ENCODE data around the gene AP5M1.

AP5M1 gene

GRCh38 chr14:57273236-57273635, 4.5 kb downstream of the AP5M1 start:
- no peak overlapping the region for H3K27ac Mint-ChIP-seq
- no peaks in the 10 kb centered on the region for H3K9me3 Mint-ChIP-seq
- peaks cover 54% of the 10 kb centered on the region for H3K4me1 Mint-ChIP-seq
- no peak overlapping the region for H3K4me3 Mint-ChIP-seq
- no peaks in the 10 kb centered on the region for H3K27me3 Mint-ChIP-seq
- H3K36me3 Mint-ChIP-seq: peaks cover 15% of the 10 kb centered on the region

DNA sequence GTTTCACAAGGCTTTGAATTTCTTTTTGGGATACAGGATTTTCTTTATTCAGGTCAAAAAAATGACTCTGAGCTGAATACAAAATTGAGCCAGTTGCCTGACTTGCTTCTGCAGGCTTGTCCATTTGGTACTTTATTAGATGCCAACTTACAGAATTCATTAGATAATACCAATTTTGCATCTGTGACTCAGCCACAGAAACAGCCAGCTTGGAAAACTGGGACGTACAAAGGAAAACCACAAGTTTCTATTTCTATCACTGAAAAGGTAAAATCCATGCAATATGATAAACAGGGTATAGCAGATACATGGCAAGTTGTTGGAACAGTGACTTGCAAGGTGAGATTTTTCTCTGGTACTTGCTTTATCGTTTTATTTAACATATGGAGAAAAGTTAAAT, 5.8 kb downstream of the AP5M1 start:
- no peak overlapping the region for H3K4me3 Mint-ChIP-seq
- H3K27me3 Mint-ChIP-seq: no peaks in the 10 kb centered on the region
- no peaks in the 10 kb centered on the region for H3K9me3 Mint-ChIP-seq
- no peak overlapping the region for H3K27ac Mint-ChIP-seq
- peaks cover 57% of the 10 kb centered on the region for H3K4me1 Mint-ChIP-seq
- H3K36me3 Mint-ChIP-seq: peaks cover 16% of the 10 kb centered on the region

- Mint-ChIP-seq H3K4me1 (peaks cover 54% of the 10 kb centered on the region), H3K27me3 (no peaks in the 10 kb centered on the region), H3K36me3 (peaks cover 14% of the 10 kb centered on the region), H3K4me3 (no peak overlapping the region), H3K9me3 (no peaks in the 10 kb centered on the region), H3K27ac (no peak overlapping the region)
Observed at GRCh38 chr14:57275023-57275664, 6.4 kb downstream of the AP5M1 start.

- Mint-ChIP-seq H3K36me3 (peaks cover 9% of the 10 kb centered on the region), H3K27ac (no peak overlapping the region)
Observed at GRCh38 chr14:57277062-57277461, 8.3 kb downstream of the AP5M1 start.

DNA sequence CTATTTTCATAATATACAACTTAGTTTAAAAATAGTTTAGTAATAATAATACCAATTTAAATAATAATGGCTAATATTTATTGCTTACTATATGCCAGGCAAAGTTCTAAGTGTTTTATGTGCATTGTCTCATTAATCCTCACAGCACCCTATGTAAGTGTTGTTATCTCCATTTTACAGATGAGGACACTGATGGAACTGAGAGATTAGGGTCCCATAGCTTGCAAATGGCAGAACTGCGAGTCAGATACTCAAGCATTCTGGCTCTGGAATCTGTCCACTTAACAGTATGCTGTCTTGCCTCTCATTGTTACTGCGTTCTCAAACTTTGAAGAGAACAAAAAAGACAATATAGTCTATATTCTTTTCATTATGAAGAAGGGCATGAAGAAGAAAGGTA, 19.0 kb downstream of the AP5M1 start:
- Mint-ChIP-seq H3K4me3 (no peak overlapping the region), H3K36me3 (peaks cover 10% of the 10 kb centered on the region), H3K9me3 (no peaks in the 10 kb centered on the region), H3K27ac (no peak overlapping the region), H3K4me1 (no peaks in the 10 kb centered on the region), H3K27me3 (no peaks in the 10 kb centered on the region)

More at GRCh38 chr14:57277062-57277461, 8.3 kb downstream of the AP5M1 start:
- Mint-ChIP-seq H3K9me3 (no peaks in the 10 kb centered on the region), H3K27me3 (no peaks in the 10 kb centered on the region), H3K4me1 (peaks cover 35% of the 10 kb centered on the region), H3K4me3 (no peak overlapping the region)

DNA sequence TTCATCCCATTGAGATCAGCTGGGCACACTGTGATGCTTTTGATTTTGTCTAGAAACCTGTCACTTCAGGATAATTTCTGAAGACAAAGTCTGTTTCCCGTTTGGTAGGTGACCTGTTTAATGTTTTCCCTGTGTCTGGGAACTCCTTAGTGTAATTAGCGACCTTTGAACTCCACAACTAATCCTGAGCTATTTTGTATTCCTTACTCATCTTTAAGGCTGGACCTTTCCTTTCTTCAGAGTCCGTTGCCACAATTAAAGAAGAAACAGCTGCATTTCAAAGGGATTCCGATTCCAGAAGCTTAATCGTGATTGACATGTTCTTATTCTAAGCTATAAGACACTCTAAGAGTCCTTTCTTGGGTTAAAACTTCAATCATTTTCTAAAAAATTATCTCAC, 22.0 kb downstream of the AP5M1 start:
- H3K36me3 Mint-ChIP-seq: peaks cover 1% of the 10 kb centered on the region
- no peaks in the 10 kb centered on the region for H3K4me1 Mint-ChIP-seq
- H3K4me3 Mint-ChIP-seq: no peak overlapping the region
- no peaks in the 10 kb centered on the region for H3K9me3 Mint-ChIP-seq
- no peaks in the 10 kb centered on the region for H3K27me3 Mint-ChIP-seq
- no peak overlapping the region for H3K27ac Mint-ChIP-seq

GRCh38 chr14:57291692-57292647, 23.2 kb downstream of the AP5M1 start:
- Mint-ChIP-seq H3K36me3 (peaks cover 1% of the 10 kb centered on the region), H3K27me3 (no peaks in the 10 kb centered on the region), H3K4me1 (no peaks in the 10 kb centered on the region), H3K27ac (no peak overlapping the region), H3K9me3 (no peaks in the 10 kb centered on the region), H3K4me3 (no peak overlapping the region)

- Mint-ChIP-seq H3K36me3 (peaks cover 1% of the 10 kb centered on the region), H3K27ac (no peak overlapping the region), H3K27me3 (no peaks in the 10 kb centered on the region), H3K9me3 (no peaks in the 10 kb centered on the region), H3K4me3 (no peak overlapping the region), H3K4me1 (no peaks in the 10 kb centered on the region)
Observed at GRCh38 chr14:57293866-57294837, 25.4 kb downstream of the AP5M1 start.

DNA sequence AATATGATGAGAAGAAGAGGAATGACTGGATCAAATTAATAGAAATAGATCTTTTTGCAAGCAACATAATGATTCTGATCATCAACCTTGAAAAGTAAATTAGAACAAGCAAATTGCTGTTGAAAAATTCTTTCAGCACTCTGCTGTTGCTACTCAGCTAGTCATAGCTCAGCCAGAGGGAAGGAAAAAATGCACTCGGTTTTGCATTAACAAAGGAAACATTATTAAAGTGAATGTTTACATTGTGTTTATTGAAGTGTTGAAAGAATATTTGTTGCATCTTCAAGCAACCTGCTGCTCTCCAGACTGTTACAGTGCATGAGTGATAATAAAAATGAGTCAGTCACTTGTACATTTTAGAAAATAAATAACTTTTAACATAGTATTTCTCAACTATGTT, 26.5 kb downstream of the AP5M1 start:
- Mint-ChIP-seq H3K36me3 (no peaks in the 10 kb centered on the region), H3K27me3 (no peaks in the 10 kb centered on the region), H3K27ac (no peak overlapping the region), H3K4me1 (no peaks in the 10 kb centered on the region), H3K9me3 (no peaks in the 10 kb centered on the region), H3K4me3 (no peak overlapping the region)

DNA sequence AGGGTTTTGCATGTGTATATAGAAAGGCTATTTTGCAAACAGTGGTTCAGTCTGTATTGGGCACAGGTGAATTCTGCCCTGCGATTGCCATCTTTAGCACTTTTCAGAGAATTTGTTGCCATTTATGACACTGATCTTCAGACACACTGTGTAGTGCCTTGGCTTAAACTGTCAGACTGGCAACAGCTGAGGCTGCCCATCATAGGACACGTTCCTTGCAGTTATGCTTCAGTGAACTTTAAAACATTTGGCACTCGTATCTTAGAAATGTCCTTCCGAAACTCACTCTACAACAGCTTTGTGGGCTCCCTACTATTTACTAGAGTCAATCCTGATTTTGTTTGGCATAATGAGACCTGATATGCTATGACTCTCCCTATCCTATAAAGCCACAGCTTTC, 29.1 kb downstream of the AP5M1 start:
- no peaks in the 10 kb centered on the region for H3K9me3 Mint-ChIP-seq
- no peaks in the 10 kb centered on the region for H3K27me3 Mint-ChIP-seq
- H3K27ac Mint-ChIP-seq: no peak overlapping the region

DNA sequence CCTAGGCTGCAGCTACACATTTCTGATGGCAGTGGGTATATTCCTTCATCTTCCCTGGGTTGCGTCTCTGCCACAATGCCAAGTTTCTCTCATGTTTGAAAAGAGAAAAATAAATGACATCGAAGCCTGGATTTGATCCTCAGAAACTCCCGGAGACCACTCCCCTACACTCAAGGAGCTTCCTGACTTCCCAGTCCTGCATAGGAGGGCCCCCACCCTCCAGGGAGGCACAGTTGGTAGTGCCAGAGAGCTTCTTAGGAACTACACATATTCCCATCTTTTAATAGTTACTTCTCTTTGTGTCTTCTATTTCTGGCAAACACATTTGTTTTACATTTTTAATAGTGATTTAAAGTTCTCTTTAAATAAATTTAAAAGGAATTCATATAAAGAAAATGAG, 30.7 kb downstream of the AP5M1 start:
- Mint-ChIP-seq H3K4me1 (no peaks in the 10 kb centered on the region), H3K36me3 (no peaks in the 10 kb centered on the region), H3K9me3 (no peaks in the 10 kb centered on the region), H3K27me3 (peaks cover 2% of the 10 kb centered on the region), H3K27ac (no peak overlapping the region), H3K4me3 (no peak overlapping the region)

More for the DNA sequence above, 29.1 kb downstream of the AP5M1 start:
- Mint-ChIP-seq H3K4me1 (no peaks in the 10 kb centered on the region), H3K4me3 (no peak overlapping the region), H3K36me3 (no peaks in the 10 kb centered on the region)

GRCh38 chr14:57302883-57303282, 34.1 kb downstream of the AP5M1 start:
- H3K4me3 Mint-ChIP-seq: no peak overlapping the region
- no peak overlapping the region for H3K27ac Mint-ChIP-seq
- H3K27me3 Mint-ChIP-seq: peaks cover 8% of the 10 kb centered on the region
- H3K9me3 Mint-ChIP-seq: no peaks in the 10 kb centered on the region
- H3K36me3 Mint-ChIP-seq: no peaks in the 10 kb centered on the region
- no peaks in the 10 kb centered on the region for H3K4me1 Mint-ChIP-seq

DNA sequence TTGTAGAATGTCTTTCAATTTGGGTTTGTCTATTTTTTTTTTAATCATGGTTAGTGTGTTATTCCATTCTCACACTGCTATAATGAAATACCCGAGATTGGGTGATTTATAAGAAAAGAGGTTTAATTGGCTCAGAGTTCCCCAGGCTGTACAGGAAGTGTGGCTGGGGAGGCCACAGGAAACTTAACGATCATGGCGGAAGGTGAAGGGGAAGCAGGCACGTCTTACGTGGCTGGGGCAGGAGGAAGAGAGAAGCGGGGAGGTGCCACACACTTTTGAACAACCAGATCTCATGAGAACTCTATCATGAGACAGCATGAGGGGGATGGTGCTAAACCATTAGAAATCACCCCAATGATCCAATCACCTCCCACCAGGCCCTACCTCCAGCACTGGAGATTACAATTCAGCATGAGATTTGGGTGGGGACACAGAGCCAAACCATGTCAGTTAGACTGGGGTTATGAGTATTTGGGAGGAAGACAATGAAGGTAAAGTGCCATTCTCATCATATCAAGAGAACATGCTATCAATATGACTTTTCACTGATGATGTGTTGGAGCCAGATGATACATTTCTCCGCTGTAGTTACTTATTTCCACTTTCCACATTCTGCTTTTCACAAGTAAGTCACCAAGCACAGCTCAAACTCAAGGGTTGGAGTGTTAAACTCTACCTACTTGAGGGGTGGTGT, 45.8 kb downstream of the AP5M1 start:
- Mint-ChIP-seq H3K4me1 (peaks cover 8% of the 10 kb centered on the region), H3K27ac (no peak overlapping the region), H3K27me3 (peaks cover 4% of the 10 kb centered on the region), H3K4me3 (no peak overlapping the region), H3K9me3 (no peaks in the 10 kb centered on the region), H3K36me3 (no peaks in the 10 kb centered on the region)

DNA sequence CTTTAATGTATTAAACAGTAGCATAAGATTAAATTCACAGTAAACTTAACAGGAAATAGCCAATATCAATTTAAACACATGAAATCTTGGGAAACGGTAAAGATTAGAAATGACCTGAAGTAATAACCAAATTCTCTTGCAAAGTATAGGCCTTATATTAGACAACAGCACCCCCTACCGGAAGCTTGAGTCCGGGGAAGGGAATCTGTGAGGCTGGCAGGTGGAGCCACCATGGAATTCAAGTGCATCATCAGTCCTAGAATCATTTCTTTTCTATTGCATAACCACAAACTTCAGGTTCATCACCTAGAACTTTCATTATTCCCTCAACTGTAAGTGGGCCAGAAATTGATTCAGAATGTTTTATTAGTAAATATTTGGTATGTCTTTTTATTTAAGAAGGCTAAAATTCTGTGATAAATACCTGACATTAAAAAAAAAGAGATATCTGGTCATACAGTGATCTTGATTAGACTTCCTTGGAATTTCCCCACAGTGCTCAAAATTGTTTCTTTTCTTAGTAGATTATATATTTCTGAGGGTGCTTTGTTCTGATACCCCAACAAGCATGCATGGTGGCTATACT, 48.6 kb downstream of the AP5M1 start:
- H3K27ac Mint-ChIP-seq: no peak overlapping the region
- peaks cover 4% of the 10 kb centered on the region for H3K27me3 Mint-ChIP-seq
- H3K4me3 Mint-ChIP-seq: no peak overlapping the region
- H3K36me3 Mint-ChIP-seq: no peaks in the 10 kb centered on the region
- no peaks in the 10 kb centered on the region for H3K9me3 Mint-ChIP-seq
- peaks cover 8% of the 10 kb centered on the region for H3K4me1 Mint-ChIP-seq

All from activated naive CD4-positive, alpha-beta T cell treated with anti-CD3 and anti-CD28 coated beads, Interleukin-2, amount 50 U/mL, for 24 hours (primary cell).